ENCODE results near the gene TMEM185B. TPM values are rescaled to one million over a fixed set of nuclear protein-coding genes. Genes with fewer than 3 reads are reported as not detected.

TMEM185B gene
- total and polyA plus RNA-seq, 4 experiments from 2014 or later, result 17.5 to 24.9 (median 20.6) TPM

DNA sequence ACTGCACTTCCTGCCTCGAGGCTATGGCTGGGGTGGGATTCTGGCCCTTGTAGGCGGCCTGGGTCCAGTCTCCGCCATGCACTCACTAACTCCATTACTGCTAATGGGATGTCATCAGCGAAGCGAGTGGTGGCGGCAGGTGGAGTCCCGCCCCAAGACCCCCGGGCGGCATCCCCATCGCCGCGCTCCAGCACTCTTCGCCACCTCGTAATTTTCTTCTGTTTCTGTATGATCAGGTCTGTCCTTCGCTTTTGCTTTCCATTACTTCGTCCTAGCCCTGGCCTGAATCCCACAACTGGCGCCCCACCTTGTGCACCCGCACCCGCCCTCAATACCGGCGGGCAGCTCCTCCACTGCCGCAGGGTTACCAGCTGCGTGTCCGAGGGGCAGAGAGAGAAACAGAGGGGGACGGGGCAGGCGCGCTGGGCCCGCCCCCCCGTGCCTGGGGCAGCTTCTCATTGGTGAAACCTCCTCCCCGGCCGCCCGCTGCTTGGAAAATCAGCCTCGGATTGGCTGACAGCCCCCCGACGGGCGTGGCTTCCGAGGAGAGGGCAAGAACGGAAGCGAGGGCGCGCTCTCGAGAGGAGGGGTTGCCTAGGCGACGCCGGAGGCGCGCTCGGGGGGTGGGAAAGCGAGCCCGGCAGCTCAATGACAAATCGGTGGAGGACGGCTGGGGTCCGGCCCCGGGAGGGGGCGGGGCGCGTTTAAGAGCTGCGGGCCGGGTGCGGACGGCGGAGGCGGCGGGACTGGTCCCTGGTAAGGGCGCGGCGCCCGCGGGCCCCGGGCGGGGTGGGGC is 29.2 kb upstream of the TMEM185B start, which contains the start of gene RALB:
RALB (plus strand) TSS at position 628 of the 796 bp plus-strand sequence. CDS start 25,813 bp downstream, outside the sequence.
- Histone ChIP-seq H3K27ac (ENCODE audit: low read depth, low read length) (peak within 1 kb of the TSS; percentile 61), H3K9me3 (ENCODE audit: control insufficient read depth in 1 of 2, low read length in 2 of 2) (no peaks in the 10 kb centered on the region), H3K4me1 (ENCODE audit: insufficient read depth, low read length) (peaks cover 44% of the 10 kb centered on the region), H3K36me3 (ENCODE audit: insufficient read depth, low read length) (no peaks in the 10 kb centered on the region), H3K4me3 (ENCODE audit: low read length in 2 of 2) (peak within 1 kb of the TSS; percentile 78 to 80), H3K27me3 (ENCODE audit: insufficient read depth, low read length) (no peaks in the 10 kb centered on the region)
- H3K9me3 Mint-ChIP-seq, result peaks cover 0 to 2% (median 0%) of the 10 kb centered on the region in 8 donors
- peak within 1 kb of the TSS; percentile 87 to 99 (median 98) for H3K27ac Mint-ChIP-seq
- H3K36me3 Mint-ChIP-seq, result peaks cover 0 to 16% of the 10 kb centered on the region in 2 donors
- POLR2A ChIA-PET (ENCODE audit: partially characterized antibody), result interaction anchor here (0.6 to 4.0 kb wide), 15 partner anchors 9 to 1278 kb away, joined by 3 to 73 read pairs (median 7); partner anchors contain the start of genes RNU4ATAC, TMEM177 and TMEM185B
- peaks cover 37 to 51% (median 43%) of the 10 kb centered on the region in 4 donors for H3K4me1 Mint-ChIP-seq
- peak within 1 kb of the TSS; percentile 99 to 100 (median 100) for H3K4me3 Mint-ChIP-seq
- H3K27me3 Mint-ChIP-seq, result peaks cover 1 to 3% of the 10 kb centered on the region in 2 donors
- intact Hi-C loops (cut with micrococcal nuclease), result loop anchor here (1.0 to 10.0 kb wide), 6 partner anchors 20 to 493 kb away; partner anchors contain the start of genes EPB41L5, PTPN4 and TMEM185B
- CTCF ChIA-PET (ENCODE audit: partially characterized antibody), result interaction anchor here (0.7 to 3.2 kb wide), 14 partner anchors 9 to 574 kb away, joined by 3 to 18 read pairs (median 4); no protein-coding TSS in a partner anchor
- peak; percentile 97 to 99 (median 97) for DNase-seq

DNA sequence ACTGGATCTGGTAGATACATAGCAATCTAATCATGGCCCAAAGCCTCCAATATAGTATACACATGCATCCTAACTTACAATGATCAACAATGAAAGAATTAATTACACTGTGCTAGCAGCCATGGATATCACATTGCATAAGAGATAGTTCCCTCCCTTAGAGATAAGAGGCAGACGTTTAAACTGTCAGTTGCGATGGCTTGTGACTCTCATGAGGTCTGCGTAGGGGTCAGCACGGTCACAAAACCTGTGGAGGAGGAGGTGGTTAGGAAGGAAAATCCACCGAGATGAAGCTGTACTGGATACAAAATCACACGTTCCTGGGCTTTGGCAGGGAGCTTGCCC is 28.7 kb upstream of the TMEM185B start:
- H3K9me3 Mint-ChIP-seq, result peaks cover 0 to 2% (median 0%) of the 10 kb centered on the region in 8 donors
- peaks cover 34 to 45% (median 40%) of the 10 kb centered on the region in 4 donors for H3K4me1 Mint-ChIP-seq
- H3K4me3 Mint-ChIP-seq, result peak overlapping the region; percentile 99 to 100 (median 100)
- no peak for DNase-seq
- no peaks in the 10 kb centered on the region for H3K36me3 ChIP-seq (ENCODE audit: insufficient read depth, low read length)
- ChIA-PET CTCF (ENCODE audit: partially characterized antibody) (interaction anchor here (0.8 to 3.2 kb wide), 12 partner anchors 9 to 574 kb away, joined by 3 to 18 read pairs (median 4); no protein-coding TSS in a partner anchor), POLR2A (ENCODE audit: partially characterized antibody) (interaction anchor here (0.6 to 4.0 kb wide), 14 partner anchors 10 to 573 kb away, joined by 3 to 73 read pairs (median 7); partner anchors contain the start of genes TMEM177 and TMEM185B)
- H3K27ac Mint-ChIP-seq, result peak overlapping the region; percentile 87 to 99 (median 98)
- H3K27me3 Mint-ChIP-seq, result peaks cover 1 to 3% of the 10 kb centered on the region in 2 donors
- H3K27me3 ChIP-seq (ENCODE audit: insufficient read depth, low read length), result no peaks in the 10 kb centered on the region
- peak overlapping the region; percentile 61 for H3K27ac ChIP-seq (ENCODE audit: low read depth, low read length)
- peaks cover 38% of the 10 kb centered on the region for H3K4me1 ChIP-seq (ENCODE audit: insufficient read depth, low read length)
- peaks cover 0 to 16% of the 10 kb centered on the region in 2 donors for H3K36me3 Mint-ChIP-seq
- peak overlapping the region; percentile 78 to 80 for H3K4me3 ChIP-seq (ENCODE audit: low read length in 2 of 2)
- H3K9me3 ChIP-seq (ENCODE audit: control insufficient read depth in 1 of 2, low read length in 2 of 2), result no peaks in the 10 kb centered on the region
- intact Hi-C loops (cut with micrococcal nuclease), result loop anchor here (1.0 to 10.0 kb wide), 5 partner anchors 20 to 493 kb away; partner anchors contain the start of genes EPB41L5, PTPN4 and TMEM185B

DNA sequence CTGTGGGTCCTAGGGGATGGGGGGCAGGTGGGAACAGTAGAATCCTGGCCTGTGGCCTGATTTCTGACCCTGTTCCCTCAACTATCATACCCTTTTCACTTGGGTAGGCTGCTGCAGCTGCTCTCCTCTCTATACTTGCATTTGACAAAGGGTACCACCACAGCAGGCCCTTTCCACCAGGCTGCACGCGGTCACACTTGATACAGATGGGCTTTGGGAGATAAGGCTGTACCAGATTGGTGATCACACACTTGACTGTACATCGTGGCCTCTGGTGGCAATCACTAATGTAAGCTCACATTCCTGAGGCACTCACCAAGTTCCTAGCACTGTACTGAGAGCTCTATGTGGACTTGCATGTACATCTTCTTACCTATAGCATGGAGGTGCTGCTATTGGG is 27.9 kb upstream of the TMEM185B start:
- no peak for DNase-seq
- Mint-ChIP-seq H3K36me3 (peaks cover 0 to 16% of the 10 kb centered on the region in 2 donors), H3K4me1 (peaks cover 28 to 39% (median 33%) of the 10 kb centered on the region in 4 donors), H3K9me3 (peaks cover 0 to 2% (median 0%) of the 10 kb centered on the region in 8 donors), H3K4me3 (peak overlapping the region in 2 of 8 donors; percentile 2 to 12), H3K27me3 (peaks cover 1 to 7% of the 10 kb centered on the region in 2 donors), H3K27ac (peak overlapping the region in 1 of 7 donors; percentile 13)
- ChIA-PET CTCF (ENCODE audit: partially characterized antibody) (interaction anchor here (1.4 to 3.2 kb wide), 8 partner anchors 18 to 92 kb away, joined by 3 to 18 read pairs (median 7); no protein-coding TSS in a partner anchor), POLR2A (ENCODE audit: partially characterized antibody) (interaction anchor here (2.5 to 4.0 kb wide), 4 partner anchors 19 to 75 kb away, joined by 10 to 73 read pairs (median 37); partner anchors contain the start of gene TMEM185B)
- no peaks in the 10 kb centered on the region for H3K9me3 ChIP-seq (ENCODE audit: control insufficient read depth in 1 of 2, low read length in 2 of 2)
- no peak overlapping the region for H3K27ac ChIP-seq (ENCODE audit: low read depth, low read length)
- no peaks in the 10 kb centered on the region for H3K36me3 ChIP-seq (ENCODE audit: insufficient read depth, low read length)
- peaks cover 33% of the 10 kb centered on the region for H3K4me1 ChIP-seq (ENCODE audit: insufficient read depth, low read length)
- intact Hi-C loops (cut with micrococcal nuclease), result loop anchor here (10.0 kb wide), 1 partner anchor 236 kb away; the partner anchor contains the start of gene EPB41L5
- H3K4me3 ChIP-seq (ENCODE audit: low read length in 2 of 2), result no peak overlapping the region
- H3K27me3 ChIP-seq (ENCODE audit: insufficient read depth, low read length), result no peaks in the 10 kb centered on the region

DNA sequence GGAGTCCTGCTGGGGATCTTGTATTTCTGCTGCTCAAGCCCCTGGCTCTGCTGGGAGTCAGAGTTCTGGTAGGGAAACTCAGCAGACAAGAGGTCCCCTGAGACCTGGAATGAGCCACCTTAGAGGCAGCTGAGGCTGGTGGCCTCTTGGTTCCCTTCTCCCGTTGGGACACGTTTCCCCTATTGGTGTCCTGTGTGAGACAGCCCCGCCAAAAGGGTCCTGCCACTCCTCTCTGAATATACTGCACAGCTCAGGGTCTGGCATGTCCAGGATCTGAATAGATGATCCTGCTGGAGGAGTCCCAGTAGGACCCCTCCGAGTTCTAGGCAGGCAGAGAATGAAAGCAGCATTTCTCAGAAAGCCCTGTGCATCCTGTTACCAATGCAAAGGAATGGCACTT is 27.4 kb upstream of the TMEM185B start:
- Histone ChIP-seq H3K9me3 (ENCODE audit: control insufficient read depth in 1 of 2, low read length in 2 of 2) (no peaks in the 10 kb centered on the region), H3K36me3 (ENCODE audit: insufficient read depth, low read length) (no peaks in the 10 kb centered on the region), H3K27ac (ENCODE audit: low read depth, low read length) (no peak overlapping the region), H3K4me1 (ENCODE audit: insufficient read depth, low read length) (peaks cover 29% of the 10 kb centered on the region), H3K4me3 (ENCODE audit: low read length in 2 of 2) (no peak overlapping the region), H3K27me3 (ENCODE audit: insufficient read depth, low read length) (no peaks in the 10 kb centered on the region)
- no peak overlapping the region for H3K27ac Mint-ChIP-seq
- H3K36me3 Mint-ChIP-seq, result peaks cover 0 to 16% of the 10 kb centered on the region in 2 donors
- DNase-seq, result no peak
- H3K9me3 Mint-ChIP-seq, result peaks cover 0 to 2% (median 0%) of the 10 kb centered on the region in 8 donors
- H3K27me3 Mint-ChIP-seq, result peaks cover 1 to 7% of the 10 kb centered on the region in 2 donors
- peaks cover 23 to 35% (median 29%) of the 10 kb centered on the region in 4 donors for H3K4me1 Mint-ChIP-seq
- intact Hi-C loops (cut with micrococcal nuclease), result loop anchor here (10.0 kb wide), 1 partner anchor 236 kb away; the partner anchor contains the start of gene EPB41L5
- CTCF ChIA-PET (ENCODE audit: partially characterized antibody), result interaction anchor here (1.4 to 3.2 kb wide), 4 partner anchors 17 to 74 kb away, joined by 4 to 18 read pairs (median 14); no protein-coding TSS in a partner anchor
- no peak overlapping the region for H3K4me3 Mint-ChIP-seq
- POLR2A ChIA-PET (ENCODE audit: partially characterized antibody), result interaction anchor here (2.7 to 4.0 kb wide), 3 partner anchors 19 to 74 kb away, joined by 32 to 73 read pairs (median 42); partner anchors contain the start of gene TMEM185B

DNA sequence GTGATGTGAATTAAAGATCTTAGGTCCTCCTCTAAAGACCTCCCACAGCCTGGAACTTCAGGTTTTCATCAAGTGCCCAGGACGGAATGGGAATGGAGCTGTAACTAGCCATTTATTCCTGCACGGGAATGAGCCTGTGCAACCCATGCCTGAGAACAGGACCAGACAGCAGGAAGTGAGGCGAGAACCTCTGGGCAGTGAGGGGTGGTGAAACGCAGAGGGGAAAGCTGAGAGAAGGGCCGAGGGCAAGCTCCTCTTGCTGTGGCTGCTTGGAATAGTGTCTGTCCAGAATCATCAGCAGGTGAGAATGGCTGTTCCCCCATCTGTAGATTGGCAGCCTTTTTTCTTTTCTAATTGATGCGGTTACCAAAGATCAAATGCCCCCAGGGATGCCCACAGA is 24.7 kb upstream of the TMEM185B start:
- Histone ChIP-seq H3K9me3 (ENCODE audit: control insufficient read depth in 1 of 2, low read length in 2 of 2) (no peaks in the 10 kb centered on the region), H3K4me1 (ENCODE audit: insufficient read depth, low read length) (peaks cover 7% of the 10 kb centered on the region), H3K36me3 (ENCODE audit: insufficient read depth, low read length) (no peaks in the 10 kb centered on the region), H3K4me3 (ENCODE audit: low read length in 2 of 2) (no peak overlapping the region), H3K27ac (ENCODE audit: low read depth, low read length) (no peak overlapping the region), H3K27me3 (ENCODE audit: insufficient read depth, low read length) (no peaks in the 10 kb centered on the region)
- intact Hi-C loops (cut with micrococcal nuclease), result no loop called here
- DNase-seq, result no peak
- H3K9me3 Mint-ChIP-seq, result peaks cover 0 to 2% (median 0%) of the 10 kb centered on the region in 8 donors
- peaks cover 0 to 8% of the 10 kb centered on the region in 2 donors for H3K36me3 Mint-ChIP-seq
- CTCF ChIA-PET (ENCODE audit: partially characterized antibody), result interaction anchor here (1.2 to 1.6 kb wide), 4 partner anchors 9 to 65 kb away, joined by 3 to 5 read pairs (median 4); no protein-coding TSS in a partner anchor
- H3K4me1 Mint-ChIP-seq, result peaks cover 5 to 12% (median 8%) of the 10 kb centered on the region in 4 donors
- POLR2A ChIA-PET (ENCODE audit: partially characterized antibody), result interaction anchor here (1.4 to 1.9 kb wide), 2 partner anchors 15 to 23 kb away, joined by 4 to 5 read pairs; no protein-coding TSS in a partner anchor
- no peak overlapping the region for H3K4me3 Mint-ChIP-seq
- no peak overlapping the region for H3K27ac Mint-ChIP-seq
- peaks cover 1 to 7% of the 10 kb centered on the region in 2 donors for H3K27me3 Mint-ChIP-seq

DNA sequence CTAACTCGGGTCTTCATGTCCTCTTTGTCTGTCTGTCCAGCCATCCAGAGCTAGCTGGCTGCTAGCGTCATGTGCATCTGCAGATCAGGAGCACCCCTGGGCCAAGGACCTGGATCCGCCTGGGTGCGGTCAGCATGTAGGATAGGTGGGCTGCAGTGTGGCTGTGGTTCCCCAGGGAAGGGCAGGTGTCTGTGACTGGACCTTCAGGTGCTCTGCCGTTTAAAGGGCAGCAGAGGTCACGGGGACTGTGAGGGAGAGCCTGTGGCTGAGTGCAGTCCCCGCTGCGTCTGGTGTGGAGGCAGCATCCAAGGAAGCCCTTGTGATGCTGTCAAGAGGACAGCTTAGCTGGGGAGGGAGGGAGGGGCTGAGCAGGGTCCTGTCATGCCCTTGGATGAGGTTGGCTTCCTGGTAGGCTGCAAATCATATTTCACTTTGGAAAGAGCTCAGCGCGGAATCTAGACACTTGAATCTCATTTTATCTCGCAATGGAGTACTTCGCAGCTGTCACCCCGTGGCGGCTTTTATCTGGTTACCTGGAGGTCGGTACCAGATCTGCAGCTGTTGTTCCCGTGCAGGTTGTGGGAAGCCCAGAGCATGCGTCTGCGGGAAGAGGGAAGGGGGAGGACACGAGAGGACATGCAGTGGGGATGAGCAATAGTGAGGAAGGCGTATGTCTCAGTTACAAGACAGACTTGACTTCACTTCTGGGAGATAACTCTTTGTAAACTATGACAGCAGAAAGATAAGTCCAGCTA is 23.5 kb upstream of the TMEM185B start:
- intact Hi-C loops (cut with micrococcal nuclease), result no loop called here
- POLR2A ChIA-PET (ENCODE audit: partially characterized antibody), result no interaction called here
- no peak overlapping the region for H3K4me3 ChIP-seq (ENCODE audit: low read length in 2 of 2)
- H3K4me1 ChIP-seq (ENCODE audit: insufficient read depth, low read length), result peaks cover 2% of the 10 kb centered on the region
- no peaks in the 10 kb centered on the region for H3K27me3 ChIP-seq (ENCODE audit: insufficient read depth, low read length)
- no peaks in the 10 kb centered on the region for H3K36me3 ChIP-seq (ENCODE audit: insufficient read depth, low read length)
- no peak overlapping the region for H3K4me3 Mint-ChIP-seq
- peaks cover 2 to 6% (median 2%) of the 10 kb centered on the region in 4 donors for H3K4me1 Mint-ChIP-seq
- H3K27ac ChIP-seq (ENCODE audit: low read depth, low read length), result no peak overlapping the region
- H3K9me3 Mint-ChIP-seq, result no peaks in the 10 kb centered on the region
- peaks cover 0 to under 1% of the 10 kb centered on the region in 2 donors for H3K36me3 Mint-ChIP-seq
- no peak overlapping the region for H3K27ac Mint-ChIP-seq
- CTCF ChIA-PET (ENCODE audit: partially characterized antibody), result interaction anchor here (1.3 to 1.6 kb wide), 2 partner anchors 10 to 20 kb away, joined by 3 to 5 read pairs; no protein-coding TSS in a partner anchor
- H3K9me3 ChIP-seq (ENCODE audit: control insufficient read depth in 1 of 2, low read length in 2 of 2), result no peaks in the 10 kb centered on the region
- no peak for DNase-seq
- H3K27me3 Mint-ChIP-seq, result peaks cover 0 to 7% of the 10 kb centered on the region in 2 donors
